Effector CD4-positive, alpha-beta T cell (primary cell): ENCODE results near the gene LMBR1L.

Experiments used
- DNase-seq: peaks from one replicate; pipeline ENCODE4 v3.0.0-alpha.2; 2020

The LMBR1L gene

DNA sequence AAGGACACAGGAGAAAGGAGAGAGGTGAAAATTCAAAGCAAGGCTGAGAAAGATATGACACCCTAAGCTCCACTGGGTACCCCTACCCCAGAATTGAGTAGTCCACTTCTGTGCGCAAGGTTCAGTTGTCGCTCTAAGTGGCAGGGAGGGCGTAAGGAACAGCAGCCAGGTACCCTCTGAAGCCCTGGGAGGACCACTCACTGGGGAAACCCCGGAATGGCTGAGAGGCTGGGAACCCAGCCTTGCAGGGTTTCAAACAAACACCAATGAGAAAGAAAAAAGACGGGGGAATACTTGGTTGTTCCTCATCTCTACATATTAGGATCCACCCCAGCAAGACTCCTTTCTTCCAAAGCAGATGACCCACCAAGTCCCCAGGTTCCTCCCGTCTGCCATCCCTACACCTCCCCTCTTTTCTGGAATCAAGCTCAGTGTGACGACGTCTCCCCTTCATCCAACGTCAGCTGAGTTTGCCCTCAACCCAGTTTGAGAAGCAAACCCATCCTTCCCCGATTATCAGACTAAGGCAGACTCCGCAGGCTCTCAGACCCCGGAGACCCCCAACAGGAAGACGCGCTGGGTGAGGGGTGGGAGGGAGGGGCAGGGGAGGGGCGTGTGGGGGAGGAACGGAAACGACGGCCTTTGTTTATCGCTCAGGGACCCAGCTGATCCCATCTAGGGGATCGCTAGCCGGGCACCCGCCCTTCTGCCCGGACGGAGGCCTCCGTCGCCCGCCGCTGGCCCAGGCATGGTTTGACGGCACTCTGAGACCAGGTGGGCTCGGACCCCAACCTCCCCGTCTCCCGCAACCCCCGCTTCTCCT, 795 bp downstream of the LMBR1L start:
- no peak for DNase-seq

DNA sequence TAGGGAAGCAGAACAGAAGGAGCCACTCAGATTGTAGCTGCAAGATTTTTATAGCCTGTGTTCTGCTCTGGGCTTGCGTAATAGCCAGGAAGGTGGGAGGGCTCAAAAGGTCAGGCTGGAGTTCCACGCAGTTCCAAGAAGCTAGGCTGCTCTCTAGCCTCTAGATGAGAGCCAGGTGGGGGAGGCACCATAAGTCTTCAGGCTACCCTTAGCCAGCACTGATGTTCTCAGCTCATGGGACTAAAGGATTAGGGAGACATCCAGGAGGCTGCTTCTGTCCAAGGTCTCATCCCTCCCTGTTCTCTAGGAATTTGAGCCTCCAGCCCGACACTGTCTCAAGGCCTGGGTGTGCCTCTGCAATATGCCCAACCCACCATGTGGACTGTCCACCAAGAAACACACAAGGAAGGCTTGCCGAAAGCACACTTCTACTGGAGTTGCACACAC, 1.7 kb downstream of the LMBR1L start:
- DNase-seq = no peak

- DNase-seq = no peak
Measured at GRCh38 chr12:49105504-49106084, 5.1 kb downstream of the LMBR1L start.

GRCh38 chr12:49104822-49105221, 5.8 kb downstream of the LMBR1L start:
- no peak for DNase-seq

DNA sequence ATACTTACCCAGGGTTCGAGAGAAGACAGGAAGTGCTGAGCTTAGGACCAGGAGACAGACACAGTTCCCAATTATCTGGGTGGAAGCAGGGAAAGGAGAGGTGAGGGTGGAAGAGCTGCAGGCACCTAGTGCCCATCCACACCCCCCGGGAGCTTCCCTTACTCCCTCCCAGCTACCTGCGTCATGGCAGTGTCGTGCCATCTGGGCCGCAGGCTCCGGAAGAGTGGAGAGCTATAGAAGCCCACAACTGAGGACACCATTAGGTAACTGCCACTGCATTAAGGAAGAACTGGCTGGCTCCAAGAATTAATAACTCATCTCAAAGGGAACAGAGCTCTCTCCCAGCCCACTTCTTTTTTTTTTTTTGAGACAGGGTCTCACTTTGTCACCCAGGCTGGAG, 10.3 kb downstream of the LMBR1L start:
- no peak for DNase-seq

DNA sequence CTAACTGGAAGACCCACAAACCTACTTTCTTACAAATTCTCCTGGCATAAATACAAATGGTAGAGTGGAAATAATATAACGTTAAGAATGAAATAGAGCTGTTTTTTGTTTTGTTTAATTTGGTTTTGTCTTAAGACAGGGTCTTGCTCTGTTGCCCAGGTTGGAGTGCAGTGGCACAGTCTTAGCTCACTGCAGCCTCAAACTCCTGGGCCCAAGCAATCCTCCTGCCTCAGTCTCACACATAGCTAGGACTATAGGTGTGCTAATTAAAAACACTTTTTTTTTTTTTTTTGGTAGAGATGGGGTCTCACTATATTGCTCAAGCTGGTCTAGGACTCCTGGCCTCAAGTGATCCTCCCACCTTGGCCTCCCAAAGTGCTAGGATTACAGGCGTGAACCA, 11.9 kb downstream of the LMBR1L start:
- DNase-seq = no peak

GRCh38 chr12:49098035-49098451, 12.6 kb downstream of the LMBR1L start:
- DNase-seq = peak; percentile 55

GRCh38 chr12:49097381-49097780, 13.3 kb downstream of the LMBR1L start:
- no peak for DNase-seq

GRCh38 chr12:49094975-49095365, 15.7 kb downstream of the LMBR1L start:
- no peak for DNase-seq

- no peak for DNase-seq
Measured at GRCh38 chr12:49094160-49094974, 16.3 kb downstream of the LMBR1L start, which contains the start of gene DHH. TSS of gene DHH (minus strand) at chr12:49094801. CDS start at chr12:49094512, 289 bp downstream.

GRCh38 chr12:49093792-49094159, 16.9 kb downstream of the LMBR1L start:
- DNase-seq = no peak

- no peak for DNase-seq
Measured at GRCh38 chr12:49092816-49093406, 17.7 kb downstream of the LMBR1L start.

DNA sequence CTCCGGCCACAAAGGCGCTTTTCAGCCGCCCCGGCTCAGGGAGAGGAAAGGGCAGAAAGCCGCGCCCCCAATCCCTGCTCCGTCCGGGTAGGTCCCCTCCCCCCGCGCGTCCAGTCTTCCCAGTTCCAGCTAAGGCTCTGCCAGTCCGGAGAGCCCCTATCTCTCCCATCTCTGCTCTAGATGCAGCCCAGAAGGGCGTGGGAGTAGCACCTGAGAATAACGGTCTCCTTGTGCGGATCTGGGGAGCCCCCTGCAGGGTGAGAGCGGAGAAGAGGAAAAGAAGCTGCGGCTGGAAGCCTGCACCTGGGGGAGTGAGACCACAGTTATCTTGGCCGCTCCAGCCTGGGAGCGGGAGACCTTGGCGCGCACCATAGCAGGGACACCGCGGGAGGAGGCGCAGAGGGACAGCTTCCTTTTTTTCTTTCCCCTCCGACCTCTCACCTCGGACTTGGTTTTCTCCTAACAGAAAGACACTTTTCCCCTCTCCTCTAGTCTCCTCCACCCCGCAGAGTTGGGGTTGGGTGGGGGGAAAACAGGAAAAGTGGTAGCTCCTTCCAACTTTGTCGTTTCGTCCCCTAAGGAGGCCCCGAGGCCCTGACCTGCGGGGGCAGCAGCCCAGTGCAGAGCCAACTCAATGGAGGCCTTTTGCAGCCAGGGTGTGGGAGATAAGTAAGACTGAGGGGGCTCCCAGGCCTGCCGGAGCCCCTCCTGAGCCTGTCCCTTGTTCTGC, 18.4 kb downstream of the LMBR1L start:
- peak; percentile 43 for DNase-seq

- DNase-seq = no peak
Measured at GRCh38 chr12:49091836-49092085, 18.9 kb downstream of the LMBR1L start.

GRCh38 chr12:49091056-49091835, 19.4 kb downstream of the LMBR1L start:
- no peak for DNase-seq

DNA sequence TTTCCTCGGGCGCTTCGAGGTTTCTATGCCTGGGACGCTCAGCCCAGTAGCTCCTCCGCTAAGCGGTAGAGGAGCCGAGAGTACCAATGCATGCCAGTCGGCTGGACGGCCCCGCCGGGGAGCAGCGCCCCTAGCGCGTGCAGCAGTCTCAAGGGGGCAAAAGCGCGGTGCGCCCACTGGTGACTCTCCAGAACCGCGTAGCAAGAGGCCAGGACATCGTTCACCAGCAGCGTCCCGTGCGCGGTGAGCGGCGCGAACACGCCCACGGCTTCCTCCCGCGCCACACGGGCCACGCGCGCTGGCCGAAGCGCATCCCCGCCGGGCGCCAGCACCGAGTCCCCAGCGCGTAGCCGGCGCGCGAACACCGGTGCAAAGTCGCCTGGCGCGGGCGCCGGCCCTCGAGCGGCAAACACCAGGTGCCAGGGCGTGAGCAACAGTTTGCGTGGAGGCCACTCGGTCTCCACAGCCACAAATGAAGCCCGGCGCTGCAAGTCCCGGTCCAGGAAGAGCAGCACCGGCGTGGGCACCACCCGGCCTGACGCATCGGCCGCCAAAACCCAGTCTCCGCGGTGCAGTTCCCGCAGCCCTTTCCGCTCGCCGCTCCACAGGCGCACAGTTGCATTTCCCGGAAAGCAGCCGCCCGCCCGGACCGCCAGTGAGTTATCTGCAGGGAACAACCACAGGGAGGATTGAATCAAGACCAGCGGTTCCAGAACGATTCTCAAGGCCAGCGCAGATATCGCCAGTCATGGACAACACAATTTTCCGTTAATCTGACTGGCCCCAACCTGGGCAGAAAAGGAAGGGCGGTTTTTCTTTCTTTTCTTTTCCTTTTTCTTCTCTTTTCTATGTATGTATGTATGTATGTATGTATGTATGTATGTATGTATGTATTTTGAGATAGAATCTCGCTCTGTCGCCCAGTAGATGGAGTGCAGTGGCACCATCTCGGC, 20.6 kb downstream of the LMBR1L start:
- no peak for DNase-seq

GRCh38 chr12:49088932-49089330, 21.7 kb downstream of the LMBR1L start:
- DNase-seq = no peak

DNA sequence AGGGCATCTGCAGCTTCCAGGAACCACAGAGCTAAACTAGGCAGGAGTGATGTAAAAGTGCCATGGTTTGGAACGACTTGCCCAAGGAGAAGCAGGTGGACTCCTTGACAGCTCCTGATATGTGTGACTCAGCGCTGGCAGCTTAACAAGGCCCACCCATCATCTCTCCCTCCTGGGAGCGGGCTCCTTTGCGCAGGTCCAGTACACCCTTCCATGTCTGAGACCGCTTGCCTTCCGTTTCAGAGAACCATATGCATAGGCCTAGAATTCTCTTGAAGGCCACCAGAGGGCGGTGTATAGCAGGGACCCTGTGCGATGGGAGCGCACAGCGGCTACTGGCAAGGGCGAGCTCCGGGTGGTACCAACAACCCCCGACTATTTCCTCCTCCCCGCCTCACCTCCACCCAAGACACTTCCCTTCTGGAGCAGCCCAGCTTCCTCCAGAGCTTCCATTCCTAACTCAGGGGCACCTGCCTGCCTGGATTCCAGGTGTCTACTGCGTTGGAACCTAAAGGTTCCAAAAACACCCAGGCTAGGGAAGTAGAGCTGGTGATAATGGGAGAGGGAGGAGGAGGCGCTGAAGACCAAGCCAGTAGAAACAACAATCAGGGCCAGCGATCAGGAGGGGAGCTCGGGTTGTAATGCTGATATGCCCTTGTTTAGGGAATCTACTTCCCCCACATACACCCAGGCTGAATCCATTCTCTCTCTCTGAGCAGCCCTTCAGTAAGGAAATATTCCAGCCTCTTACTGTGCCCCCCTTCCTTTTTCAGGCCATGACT, 22.3 kb downstream of the LMBR1L start:
- DNase-seq = peak; percentile 59

DNA sequence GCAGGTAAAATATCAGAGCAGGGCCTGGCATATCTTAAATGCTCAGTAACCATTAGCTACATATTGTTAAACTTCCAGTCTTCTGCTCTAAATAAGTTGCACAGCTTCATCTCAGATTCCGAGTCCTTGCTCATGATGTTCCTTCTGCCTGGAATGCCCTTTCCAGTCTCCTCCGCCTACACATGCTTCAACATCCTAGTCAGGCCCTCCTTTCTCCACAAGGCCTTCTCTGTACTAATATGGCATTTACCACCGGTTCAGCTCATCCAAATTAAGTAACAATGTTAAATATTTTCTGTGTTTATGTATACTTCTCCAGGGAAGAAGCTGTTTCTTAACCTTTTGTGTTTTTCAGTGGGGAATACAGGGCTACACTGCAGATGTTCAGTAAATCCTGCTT, 24.5 kb downstream of the LMBR1L start:
- no peak for DNase-seq

- DNase-seq = no peak
Measured at GRCh38 chr12:49084438-49084837, 26.2 kb downstream of the LMBR1L start.
